Measurements from ENCODE around the gene CATSPER1. TPM values are rescaled to one million over a fixed set of nuclear protein-coding genes. Genes with fewer than 3 reads are reported as not detected.

Gene CATSPER1
- total and polyA plus RNA-seq, 2 of the 13 experiments (the other 11 are each of a cell fraction or from before 2014, with no cell fraction given), result 0.17 TPM; not detected in 1

- H3K4me2 ChIP-seq (ENCODE audit: low read depth, low read length), result peak overlapping the region; percentile 89
- H3K9me3 ChIP-seq (ENCODE audit: low read length), result no peaks in the 10 kb centered on the region
- intact Hi-C loops (cut with micrococcal nuclease; ENCODE audit: unreplicated experiment), result loop anchor here (1.0 kb wide), 1 partner anchor 65 kb away; no protein-coding TSS in a partner anchor
- peaks cover 59% of the 10 kb centered on the region for H3K4me1 ChIP-seq (ENCODE audit: insufficient read depth, low read length)
- peaks cover 11 to 41% of the 10 kb centered on the region in 2 experiments for H3K36me3 ChIP-seq (replicated peaks in 1 of 2; ENCODE audit: control insufficient read depth in 1 of 2, insufficient read depth in 2 of 2, low read length in 2 of 2)
- no peak for FAIRE-seq
- no TSS peak for BruUV-seq (replicated peaks)
- WGBS (ENCODE audit: low lambda C conversion rate), result 81% methylated on average over 13 of the region's 14 CpGs
- H3K4me3 ChIP-seq (replicated peaks in 1 of 3; ENCODE audit: insufficient read depth in 1 of 3, low read depth in 2 of 3, low read length in 3 of 3), result peak overlapping the region; percentile 82 to 88 (median 86); a peak in 3 of 6 replicates
- in situ Hi-C loops (cut with HindIII; ENCODE audit: extremely low pct_ligation_motif_present, low pct_unique_long_range_greater_than_20kb), result loop anchor here (5.0 kb wide), 1 partner anchor 63 kb away; no protein-coding TSS in a partner anchor
- H3K79me2 ChIP-seq (ENCODE audit: insufficient read depth, low read length), result peaks cover 23% of the 10 kb centered on the region
- POLR2A ChIA-PET, result interaction anchor here (0.7 to 5.1 kb wide), 4 partner anchors 12 to 220 kb away, joined by 3 to 40 read pairs (median 4); partner anchors contain the start of genes SF3B2 and YIF1A
- no peaks in the 10 kb centered on the region for H4K20me1 ChIP-seq (ENCODE audit: insufficient read depth, low read length)
- H3K27me3 ChIP-seq (ENCODE audit: control insufficient read depth in 1 of 2, insufficient read depth in 2 of 2, low read length in 2 of 2), result no peaks in the 10 kb centered on the region
- DNase-seq (ENCODE audit: low spot score), result peak; percentile 12
- CTCF ChIA-PET (ENCODE audit: low intra/inter-chr PET ratio, low total read pairs), result interaction anchor here (2.7 kb wide), 1 partner anchor 66 kb away, joined by 14 read pairs; no protein-coding TSS in a partner anchor
- ATAC-seq, result peak; percentile 31
- H3K27ac ChIP-seq (ENCODE audit: extremely low read length, insufficient read depth, low read length), result peak overlapping the region; percentile 59
- no peak overlapping the region for H2AFZ ChIP-seq (ENCODE audit: low read length)
- peak overlapping the region; percentile 75; the same call in 1 of the 2 replicates for H3K9ac ChIP-seq (ENCODE audit: insufficient read depth, low read depth, low read length)
- TF ChIP-seq KDM5B (CRISPR knock-in tag; IDR thresholded peaks at IDR 0.05; ENCODE audit: borderline replicate concordance) (peak; percentile 15; the same call in 1 of the 2 replicates), LBX2 (CRISPR knock-in tag; IDR thresholded peaks at IDR 0.05; ENCODE audit: borderline replicate concordance) (no peak), NR2F6 (IDR thresholded peaks at IDR 0.05) (no peak), NR2F6 (CRISPR knock-in tag; IDR thresholded peaks at IDR 0.05) (no peak), SIX1 (CRISPR knock-in tag; IDR thresholded peaks at IDR 0.05; ENCODE audit: borderline replicate concordance) (no peak), UBTF (CRISPR knock-in tag; IDR thresholded peaks at IDR 0.05) (0 out of 2 replicates have a peak, but pooled peaks have one; percentile 21), ZNF678 (CRISPR knock-in tag; IDR thresholded peaks at IDR 0.05) (no peak), MXI1 (IDR thresholded peaks at IDR 0.05; ENCODE audit: borderline replicate concordance, low read depth, low read length) (no peak), ZNF883 (CRISPR knock-in tag; IDR thresholded peaks at IDR 0.05; ENCODE audit: not compliant biosample characterization) (no peak), ZFP1 (CRISPR knock-in tag; IDR thresholded peaks at IDR 0.05) (no peak), POLR2A (IDR thresholded peaks at IDR 0.05; ENCODE audit: insufficient read depth in 1 of 2, low read depth in 2 of 2, low read length in 2 of 2) (0 out of 4 replicates have a peak, but pooled peaks of 1 of the 2 experiments have one; percentile 14), CBX5 (CRISPR knock-in tag; IDR thresholded peaks at IDR 0.05; ENCODE audit: borderline replicate concordance) (no peak), PLRG1 (conservative IDR thresholded peaks at IDR 0.05) (no peak), MEF2D (CRISPR knock-in tag; IDR thresholded peaks at IDR 0.05) (0 out of 2 replicates have a peak, but pooled peaks have one; percentile 28), POLR2AphosphoS5 (IDR thresholded peaks at IDR 0.05; ENCODE audit: low read depth, low read length) (0 out of 2 replicates have a peak, but pooled peaks have one; percentile 2), PHF21A (CRISPR knock-in tag; IDR thresholded peaks at IDR 0.05) (0 out of 2 replicates have a peak, but pooled peaks have one; percentile 11), E2F1 (CRISPR knock-in tag; IDR thresholded peaks at IDR 0.05) (no peak), ZC3H13 (CRISPR knock-in tag; IDR thresholded peaks at IDR 0.05) (no peak), SP4 (CRISPR knock-in tag; IDR thresholded peaks at IDR 0.05) (0 out of 2 replicates have a peak, but pooled peaks have one; percentile 39)
Measured at GRCh38 chr11:66068923-66069714, 42.8 kb upstream of the CATSPER1 start.
